ENCODE results near the gene KHK.

Gene KHK

DNA sequence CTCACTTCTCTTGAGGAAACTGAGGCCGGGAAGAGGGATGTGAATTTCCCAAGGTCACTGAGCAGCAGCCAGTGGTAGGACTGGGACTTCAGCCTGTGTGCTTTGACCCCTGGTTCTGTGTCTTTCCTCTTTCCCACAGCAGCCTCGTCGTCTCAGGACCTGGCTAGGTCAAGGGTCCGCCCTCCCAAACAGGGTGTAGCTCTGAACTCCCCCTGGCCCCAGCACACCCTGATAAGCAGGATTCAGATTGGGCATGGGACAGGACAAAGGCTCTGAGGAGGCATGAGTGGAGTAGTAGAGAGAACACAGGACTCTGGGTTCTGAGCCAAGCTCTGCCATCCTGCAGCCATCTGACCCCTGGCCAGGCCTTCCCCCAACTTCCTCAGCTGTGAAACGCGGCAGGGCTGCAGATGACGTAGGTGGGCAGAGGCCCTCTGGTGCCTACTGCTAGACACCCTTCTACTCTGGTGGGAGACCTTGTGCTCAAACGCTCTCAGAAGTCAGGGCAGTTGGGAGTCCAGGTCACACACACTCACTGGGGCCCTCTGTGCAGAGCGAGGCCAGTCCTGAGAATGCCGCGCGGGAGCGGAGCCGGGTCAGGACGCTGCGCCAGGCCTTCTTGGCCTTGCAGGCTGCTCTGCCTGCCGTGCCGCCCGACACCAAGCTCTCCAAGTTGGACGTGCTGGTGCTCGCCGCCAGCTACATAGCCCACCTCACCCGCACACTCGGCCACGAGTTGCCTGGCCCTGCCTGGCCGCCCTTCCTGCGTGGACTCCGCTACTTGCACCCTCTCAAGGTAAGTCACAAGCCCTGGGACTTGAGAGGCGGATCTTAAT, 63.2 kb downstream of the KHK start:
- in situ Hi-C loops (cut with MboI; ENCODE audit: low pct_unique_long_range_greater_than_20kb, low sequenced_read_pairs, unreplicated experiment): no loop called here
- TF ChIP-seq, protein P1, sequence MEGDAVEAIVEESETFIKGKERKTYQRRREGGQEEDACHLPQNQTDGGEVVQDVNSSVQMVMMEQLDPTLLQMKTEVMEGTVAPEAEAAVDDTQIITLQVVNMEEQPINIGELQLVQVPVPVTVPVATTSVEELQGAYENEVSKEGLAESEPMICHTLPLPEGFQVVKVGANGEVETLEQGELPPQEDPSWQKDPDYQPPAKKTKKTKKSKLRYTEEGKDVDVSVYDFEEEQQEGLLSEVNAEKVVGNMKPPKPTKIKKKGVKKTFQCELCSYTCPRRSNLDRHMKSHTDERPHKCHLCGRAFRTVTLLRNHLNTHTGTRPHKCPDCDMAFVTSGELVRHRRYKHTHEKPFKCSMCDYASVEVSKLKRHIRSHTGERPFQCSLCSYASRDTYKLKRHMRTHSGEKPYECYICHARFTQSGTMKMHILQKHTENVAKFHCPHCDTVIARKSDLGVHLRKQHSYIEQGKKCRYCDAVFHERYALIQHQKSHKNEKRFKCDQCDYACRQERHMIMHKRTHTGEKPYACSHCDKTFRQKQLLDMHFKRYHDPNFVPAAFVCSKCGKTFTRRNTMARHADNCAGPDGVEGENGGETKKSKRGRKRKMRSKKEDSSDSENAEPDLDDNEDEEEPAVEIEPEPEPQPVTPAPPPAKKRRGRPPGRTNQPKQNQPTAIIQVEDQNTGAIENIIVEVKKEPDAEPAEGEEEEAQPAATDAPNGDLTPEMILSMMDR (IDR thresholded peaks at IDR 0.05; ENCODE audit: extremely low read depth, insufficient read depth, missing control alignments): no peak
- DNase-seq (ENCODE audit: low spot score): no peak

Measured in GM13977 (cell line).